HepG2 (cell line): Measurements from ENCODE around the gene JTB. TPM values are rescaled to one million over a fixed set of nuclear protein-coding genes. Genes with fewer than 3 reads are reported as not detected.

ENCODE experiments used
- ARNT ChIP-seq: fragments of 450-650 bp; IDR thresholded peaks from 2 replicates; pipeline ENCODE4 v1.6.1; 2017
- CBX5 ChIP-seq: sonication (generic); formaldehyde crosslinking; IDR thresholded peaks from 2 replicates; pipeline ENCODE4 v1.4.0; 2020; ENCODE audit warnings: missing genetic modification reagents, borderline replicate concordance
- DR1 ChIP-seq: sonication (generic); formaldehyde crosslinking; IDR thresholded peaks from 2 replicates; pipeline ENCODE4 v1.8.0; 2021; ENCODE audit warnings: mild to moderate bottlenecking, missing genetic modification reagents, inconsistent platforms
- EEA1 ChIP-seq: sonication (generic); formaldehyde crosslinking; IDR thresholded peaks from 2 replicates; pipeline ENCODE4 v1.5.1; 2020; ENCODE audit warnings: mild to moderate bottlenecking, missing genetic modification reagents, borderline replicate concordance
- HNRNPLL ChIP-seq: fragments of 200-400 bp; formaldehyde crosslinking; IDR thresholded peaks from 2 replicates; pipeline ENCODE4 v1.6.1; 2017; ENCODE audit warnings: mild to moderate bottlenecking, low read depth, low read length; ENCODE audit not compliant: poor library complexity, severe bottlenecking
- HNRNPUL1 ChIP-seq: fragments of 200-400 bp; formaldehyde crosslinking; IDR thresholded peaks from 2 replicates; pipeline ENCODE4 v1.6.1; 2017; ENCODE audit warnings: low read depth, mild to moderate bottlenecking, low read length, moderate library complexity
- KMT2B ChIP-seq: IDR thresholded peaks from 2 replicates; pipeline ENCODE4 v1.6.1; 2016; ENCODE audit warnings: missing genetic modification reagents, missing compliant biosample characterization
- MYPOP ChIP-seq: sonication (generic); formaldehyde crosslinking; IDR thresholded peaks from 2 replicates; pipeline ENCODE4 v1.8.1; 2023; ENCODE audit warnings: mild to moderate bottlenecking, moderate library complexity, missing genetic modification reagents
- NFRKB ChIP-seq: fragments of 450-650 bp; IDR thresholded peaks from 2 replicates; pipeline ENCODE4 v1.6.1; 2017
- PITX1 ChIP-seq: sonication (generic); formaldehyde crosslinking; IDR thresholded peaks from 2 replicates; pipeline ENCODE4 v1.5.1; 2020; ENCODE audit warnings: mild to moderate bottlenecking, missing genetic modification reagents
- POLR2A ChIP-seq, 2 experiments: IDR thresholded peaks; 2 replicates each; pipeline ENCODE4 v1.6.1; 2011; ENCODE audit warnings: low read depth in 2 of 2, low read length in 2 of 2, mild to moderate bottlenecking in 1 of 2, moderate library complexity in 1 of 2; ENCODE audit not compliant: insufficient read depth in 1 of 2
- SCMH1 ChIP-seq: sonication (generic); formaldehyde crosslinking; IDR thresholded peaks from 2 replicates; pipeline ENCODE4 v1.9.0; 2021; ENCODE audit warnings: missing genetic modification reagents, mild to moderate bottlenecking, borderline replicate concordance
- SIN3B ChIP-seq: fragments of 150-350 bp; IDR thresholded peaks from 2 replicates; pipeline ENCODE4 v1.6.1; 2014; ENCODE audit warnings: low read length
- SIX4 ChIP-seq: sonication (generic); formaldehyde crosslinking; IDR thresholded peaks from 2 replicates; pipeline ENCODE4 v1.4.0; 2020; ENCODE audit warnings: missing genetic modification reagents
- SNAI1 ChIP-seq: sonication (generic); formaldehyde crosslinking; IDR thresholded peaks from 2 replicates; pipeline ENCODE4 v1.5.0; 2020; ENCODE audit warnings: mild to moderate bottlenecking, missing genetic modification reagents, borderline replicate concordance
- SRSF1 ChIP-seq: fragments of 200-400 bp; formaldehyde crosslinking; optimal IDR thresholded peaks from 2 replicates; pipeline ENCODE3; 2017; ENCODE audit warnings: mild to moderate bottlenecking, low read depth, low read length, moderate library complexity
- SSRP1 ChIP-seq: IDR thresholded peaks from 2 replicates; pipeline ENCODE4 v1.6.1; 2016; ENCODE audit warnings: control low read depth
- TBP ChIP-seq: sonication (generic); formaldehyde crosslinking; IDR thresholded peaks from 2 replicates; pipeline ENCODE4 v1.5.0; 2020; ENCODE audit warnings: missing genetic modification reagents
- ZFP91 ChIP-seq: sonication (generic); formaldehyde crosslinking; IDR thresholded peaks from 2 replicates; pipeline ENCODE4 v1.9.0; 2022; ENCODE audit warnings: missing genetic modification reagents, mild to moderate bottlenecking, borderline replicate concordance
- ZNF205 ChIP-seq: IDR thresholded peaks from 2 replicates; pipeline ENCODE4 v1.6.1; 2018; ENCODE audit warnings: missing biosample characterization, missing genetic modification reagents
- ZNF225 ChIP-seq: sonication (generic); formaldehyde crosslinking; IDR thresholded peaks from 2 replicates; pipeline ENCODE4 v1.4.0; 2020; ENCODE audit warnings: mild to moderate bottlenecking, missing genetic modification reagents
- ZNF280B ChIP-seq: sonication (generic); formaldehyde crosslinking; IDR thresholded peaks from 2 replicates; pipeline ENCODE4 v1.5.0; 2020; ENCODE audit warnings: missing genetic modification reagents, mild to moderate bottlenecking, borderline replicate concordance
- ZNF3 ChIP-seq: IDR thresholded peaks from 2 replicates; pipeline ENCODE4 v1.7.0; 2017; ENCODE audit warnings: inconsistent platforms
- ZNF484 ChIP-seq: sonication (generic); formaldehyde crosslinking; IDR thresholded peaks from 2 replicates; pipeline ENCODE4 v1.5.1; 2020; ENCODE audit warnings: mild to moderate bottlenecking, low read depth, missing genetic modification reagents, borderline replicate concordance
- polyA plus RNA-seq, 8 experiments: library from polyadenylated mRNA; depleted of rRNA in 3 of 8; stranded (reverse) in 7 of 8; unstranded in 1 of 8; fragments of >200 nt; fragmentation: Illumina TruSeq in 4 of 8; extraction: Trizol in 4 of 8; gene quantifications; 2 replicates each; pipeline versions ENCODE4 v1.2.1 to v1.2.3, GENCODE V29; 2011 to 2016; ENCODE audit warnings: low read depth in 4 of 8, missing spikeins in 1 of 8, mixed read lengths in 1 of 8; ENCODE audit not compliant: insufficient read depth in 1 of 8
- total RNA-seq, 5 experiments: library from RNA; depleted of rRNA; stranded (reverse); fragments of >200 nt; fragmentation: Illumina TruSeq; extraction: Trizol; gene quantifications; 2 replicates each; pipeline ENCODE4 v1.2.3, GENCODE V29; 2016; ENCODE audit warnings: low read depth in 1 of 5

Gene JTB
- total and polyA plus RNA-seq, 2 of the 13 experiments (the other 11 are each of a cell fraction or from before 2014, with no cell fraction given), result 96.7 to 99.2 TPM

- TF ChIP-seq ZFP91 (CRISPR knock-in tag) (0 out of 2 replicates have a peak, but pooled peaks have one; percentile 39), HNRNPLL (peak; percentile 22), DR1 (CRISPR knock-in tag) (no peak), KMT2B (CRISPR knock-in tag) (peak; percentile 30; the same call in 1 of the 2 replicates), POLR2A (IDR thresholded peaks at IDR 0.05; ENCODE audit: insufficient read depth in 1 of 2, low read depth in 2 of 2, low read length in 2 of 2) (peak; percentile 57), SSRP1 (CRISPR knock-in tag) (no peak), SNAI1 (CRISPR knock-in tag) (no peak), SRSF1 (no peak), PITX1 (CRISPR knock-in tag) (no peak), SIX4 (CRISPR knock-in tag) (no peak), ZNF484 (no peak), ZNF205 (CRISPR knock-in tag) (no peak), CBX5 (no peak), EEA1 (CRISPR knock-in tag) (no peak), SIN3B (no peak), TBP (no peak), MYPOP (CRISPR knock-in tag) (no peak), HNRNPUL1 (no peak), ARNT (no peak), NFRKB (no peak), ZNF3 (CRISPR knock-in tag) (no peak), ZNF280B (CRISPR knock-in tag) (no peak), ZNF225 (no peak), SCMH1 (CRISPR knock-in tag) (no peak)
Measured at GRCh38 chr1:153945795-153946621, 31.5 kb downstream of the JTB start (continued).
